Smooth muscle cell (in vitro differentiated cells): ENCODE results near the gene PPP6R1. TPM values are rescaled to one million over a fixed set of nuclear protein-coding genes. Genes with fewer than 3 reads are reported as not detected.
"Not testable (repeated sequence)": the region's sequence is repeated elsewhere in the genome, so short reads cannot be mapped to it uniquely, and the experiment has no call there.

Source experiments
- DNase-seq: peaks from one replicate; lab custom pipeline; 2025; ENCODE audit not compliant: unreplicated experiment; lab: John Stamatoyannopoulos, UW
- H2AFZ ChIP-seq: fragments of 200-600 bp; sonication (generic); 2 replicates; pipeline ENCODE4 v1.6.0; 2016; ENCODE audit warnings: antibody characterized with exemption, low read depth, mild to moderate bottlenecking
- H3F3A ChIP-seq: fragments of 200-600 bp; sonication (generic); 2 replicates; pipeline ENCODE4 v1.6.0; 2017; ENCODE audit warnings: antibody characterized with exemption, low read depth
- H3K27ac ChIP-seq: fragments of 200-600 bp; sonication (generic); 2 replicates; pipeline ENCODE4 v1.5.1; 2016; ENCODE audit warnings: low read depth, mild to moderate bottlenecking
- H3K27me3 ChIP-seq: fragments of 200-600 bp; sonication (generic); 2 replicates; pipeline ENCODE4 v1.6.1; 2016; ENCODE audit warnings: low read depth, mild to moderate bottlenecking
- H3K36me3 ChIP-seq: fragments of 200-600 bp; sonication (generic); 2 replicates; pipeline ENCODE4 v1.5.1; 2016; ENCODE audit warnings: low read depth
- H3K4me1 ChIP-seq: fragments of 200-600 bp; sonication (generic); 2 replicates; pipeline ENCODE4 v1.5.1; 2016; ENCODE audit warnings: low read depth
- H3K4me2 ChIP-seq: fragments of 200-600 bp; sonication (generic); 2 replicates; pipeline ENCODE4 v1.6.0; 2016; ENCODE audit warnings: mild to moderate bottlenecking
- H3K4me3 ChIP-seq: fragments of 200-600 bp; sonication (generic); 2 replicates; pipeline ENCODE4 v1.5.1; 2016; ENCODE audit warnings: mild to moderate bottlenecking
- H3K79me2 ChIP-seq: fragments of 200-600 bp; sonication (generic); 2 replicates; pipeline ENCODE4 v1.6.0; 2016; ENCODE audit warnings: low read depth, mild to moderate bottlenecking
- H3K9ac ChIP-seq: fragments of 200-600 bp; sonication (generic); 2 replicates; pipeline ENCODE4 v1.6.0; 2016; ENCODE audit warnings: low read depth
- H3K9me3 ChIP-seq: fragments of 200-600 bp; sonication (generic); replicated peaks from 2 replicates; pipeline ENCODE4 v1.5.1; 2016; ENCODE audit warnings: low read depth
- H4K20me1 ChIP-seq: fragments of 200-600 bp; sonication (generic); 2 replicates; pipeline ENCODE4 v1.6.0; 2016; ENCODE audit warnings: low read depth
- CTCF ChIP-seq: fragments of 200-600 bp; sonication (generic); IDR thresholded peaks from 2 replicates; pipeline ENCODE4 v1.5.1; 2017; ENCODE audit warnings: borderline replicate concordance, mild to moderate bottlenecking, antibody characterized with exemption; ENCODE audit not compliant: insufficient read depth, poor library complexity, severe bottlenecking
- WGBS: methylation state at CpG from one replicate; pipeline ENCODE4 v1.1.7; 2016; ENCODE audit warnings: low lambda C conversion rate; 5-methylcytosine and 5-hydroxymethylcytosine counted together
- polyA plus RNA-seq: library from polyadenylated mRNA; unstranded; fragments of >200 nt; fragmentation: Nextera tagmentation; extraction: Ambion mirVana; gene quantifications from 2 replicates; pipeline ENCODE4 v1.2.1, GENCODE V29; 2016
- total RNA-seq: library from RNA; depleted of rRNA; stranded (reverse); fragments of >200 nt; gene quantifications from 2 replicates; pipeline ENCODE4 v1.2.3, GENCODE V29; 2014

The PPP6R1 gene
- total and polyA plus RNA-seq, 2 experiments from 2014 or later, result 31.1 to 58.0 TPM

- TF ChIP-seq CTCF, result no peak
- Histone ChIP-seq H3K4me3 (no peak overlapping the region), H2AFZ (no peak overlapping the region), H4K20me1 (peaks cover 11% of the 10 kb centered on the region), H3K9me3 (no peaks in the 10 kb centered on the region), H3F3A (no peaks in the 10 kb centered on the region), H3K9ac (no peak overlapping the region), H3K4me1 (no peaks in the 10 kb centered on the region), H3K79me2 (no peaks in the 10 kb centered on the region), H3K27ac (no peak overlapping the region), H3K36me3 (no peaks in the 10 kb centered on the region), H3K4me2 (no peak overlapping the region), H3K27me3 (no peaks in the 10 kb centered on the region)
- WGBS, result 91% methylated on average over 17 of the region's 18 CpGs
- DNase-seq, result no peak
Observed at GRCh38 chr19:55226788-55227187, 32.0 kb downstream of the PPP6R1 start.

GRCh38 chr19:55226273-55226672 is 32.5 kb downstream of the PPP6R1 start:
- no peaks in the 10 kb centered on the region for H3K9me3 ChIP-seq
- H3K9ac ChIP-seq, result no peak overlapping the region
- H3F3A ChIP-seq, result no peaks in the 10 kb centered on the region
- H3K4me3 ChIP-seq, result no peak overlapping the region
- no peak for DNase-seq
- H3K4me1 ChIP-seq, result no peaks in the 10 kb centered on the region
- no peak overlapping the region for H2AFZ ChIP-seq
- 86% methylated on average over 9 of the region's 9 CpGs for WGBS
- no peak for TF ChIP-seq CTCF
- H3K27me3 ChIP-seq, result no peaks in the 10 kb centered on the region
- no peak overlapping the region for H3K4me2 ChIP-seq
- H4K20me1 ChIP-seq, result peaks cover 11% of the 10 kb centered on the region
- H3K36me3 ChIP-seq, result no peaks in the 10 kb centered on the region
- no peaks in the 10 kb centered on the region for H3K79me2 ChIP-seq
- H3K27ac ChIP-seq, result no peak overlapping the region

- no peaks in the 10 kb centered on the region for H3K27me3 ChIP-seq
- H3K4me1 ChIP-seq, result no peaks in the 10 kb centered on the region
- WGBS, result 96% methylated on average over 7 of the region's 7 CpGs
- H3K27ac ChIP-seq, result no peak overlapping the region
- DNase-seq, result no peak
- no peak for TF ChIP-seq CTCF
- H3K9ac ChIP-seq, result no peak overlapping the region
- H3K4me3 ChIP-seq, result no peak overlapping the region
- H4K20me1 ChIP-seq, result peaks cover 11% of the 10 kb centered on the region
- no peak overlapping the region for H3K4me2 ChIP-seq
- no peak overlapping the region for H2AFZ ChIP-seq
- H3K36me3 ChIP-seq, result no peaks in the 10 kb centered on the region
- H3F3A ChIP-seq, result no peaks in the 10 kb centered on the region
- no peaks in the 10 kb centered on the region for H3K79me2 ChIP-seq
- no peaks in the 10 kb centered on the region for H3K9me3 ChIP-seq
Observed at GRCh38 chr19:55225415-55225958, 33.3 kb downstream of the PPP6R1 start.

- H4K20me1 ChIP-seq, result peaks cover 11% of the 10 kb centered on the region
- not testable (repeated sequence) for H3K9ac ChIP-seq, H3K4me2 ChIP-seq, H3K27ac ChIP-seq, H3K9me3 ChIP-seq, H3K27me3 ChIP-seq, H2AFZ ChIP-seq, DNase-seq, H3K4me1 ChIP-seq, H3K36me3 ChIP-seq, H3K79me2 ChIP-seq, H3F3A ChIP-seq, H3K4me3 ChIP-seq
- WGBS, result 86% methylated on average over 9 of the region's 11 CpGs
Observed at GRCh38 chr19:55224679-55225414, 34.0 kb downstream of the PPP6R1 start.
